Neural cell (in vitro differentiated cells): ENCODE measurements around the gene PNMA8C. TPM values are rescaled to one million over a fixed set of nuclear protein-coding genes. Genes with fewer than 3 reads are reported as not detected.
"Not testable (repeated sequence)": the region's sequence is repeated elsewhere in the genome, so short reads cannot be mapped to it uniquely, and the experiment has no call there.

Experiments used
- H2AFZ ChIP-seq: fragments of 200-600, 300-800 bp; sonication (generic), shearing (Covaris generic); 2 replicates; pipeline ENCODE4 v1.6.0; 2014; ENCODE audit warnings: low read depth, mild to moderate bottlenecking, antibody characterized with exemption, low read length, moderate library complexity
- H3F3A ChIP-seq: fragments of 200-600 bp; shearing (Covaris generic); 2 replicates; pipeline ENCODE4 v1.6.1; 2016; ENCODE audit warnings: mild to moderate bottlenecking, moderate library complexity, mixed read lengths, antibody characterized with exemption, low read length; ENCODE audit not compliant: insufficient read depth, poor library complexity, severe bottlenecking
- H3K27ac ChIP-seq: fragments of 200-600, 300-800 bp; sonication (generic), shearing (Covaris generic); 2 replicates; pipeline ENCODE4 v1.5.1; 2014; ENCODE audit warnings: mild to moderate bottlenecking, low read length, moderate library complexity
- H3K27me3 ChIP-seq: fragments of 300-800, 200-600 bp; sonication (generic), shearing (Covaris generic); 2 replicates; pipeline ENCODE4 v1.6.0; 2014; ENCODE audit warnings: mild to moderate bottlenecking, low read depth, low read length, moderate library complexity; ENCODE audit not compliant: insufficient read depth
- H3K36me3 ChIP-seq: fragments of 300-800, 200-600 bp; sonication (generic), shearing (Covaris generic); 2 replicates; pipeline ENCODE4 v1.5.1; 2014; ENCODE audit warnings: mild to moderate bottlenecking, antibody characterized with exemption, low read length, moderate library complexity; ENCODE audit not compliant: insufficient read depth
- H3K4me2 ChIP-seq: fragments of 300-800, 200-600 bp; sonication (generic), shearing (Covaris generic); 2 replicates; pipeline ENCODE4 v1.6.0; 2014; ENCODE audit warnings: mild to moderate bottlenecking, low read length
- H3K4me3 ChIP-seq: fragments of 300-800, 200-600 bp; sonication (generic), shearing (Covaris generic); 2 replicates; pipeline ENCODE4 v1.5.1; 2014; ENCODE audit warnings: mild to moderate bottlenecking, low read length, moderate library complexity
- H3K79me2 ChIP-seq: fragments of 200-600 bp; shearing (Covaris generic); replicated peaks from 2 replicates; pipeline ENCODE4 v1.6.0; 2014; ENCODE audit warnings: mild to moderate bottlenecking, low read length, moderate library complexity; ENCODE audit not compliant: insufficient read depth
- H3K9ac ChIP-seq: fragments of 300-800, 200-600 bp; sonication (generic), shearing (Covaris generic); 2 replicates; pipeline ENCODE4 v1.6.1; 2016; ENCODE audit warnings: mild to moderate bottlenecking, low read length, mixed read lengths
- H3K9me2 ChIP-seq: fragments of 200-600 bp; shearing (Covaris generic); 2 replicates; pipeline ENCODE4 v1.6.1; 2016; ENCODE audit warnings: mild to moderate bottlenecking, low read length, mixed read lengths; ENCODE audit not compliant: insufficient read depth
- H3K9me3 ChIP-seq: fragments of 200-600, 300-800 bp; sonication (generic), shearing (Covaris generic); 2 replicates; pipeline ENCODE4 v1.6.1; 2016; ENCODE audit warnings: mild to moderate bottlenecking, mixed run types, low read length, moderate library complexity, mixed read lengths
- H4K20me1 ChIP-seq: fragments of 200-600 bp; shearing (Covaris generic); 2 replicates; pipeline ENCODE4 v1.6.1; 2016; ENCODE audit warnings: mild to moderate bottlenecking, mixed run types; ENCODE audit not compliant: insufficient read depth
- EP300 ChIP-seq: fragments of 450-650 bp; conservative IDR thresholded peaks from 2 replicates; pipeline ENCODE4 v1.6.1; 2014; ENCODE audit warnings: antibody characterized with exemption, mild to moderate bottlenecking, moderate library complexity; ENCODE audit not compliant: poor library complexity, severe bottlenecking
- EZH2 ChIP-seq: fragments of 200-600, 300-800 bp; shearing (Covaris generic), sonication (generic); IDR thresholded peaks from 2 replicates; pipeline ENCODE4 v1.6.1; 2014; ENCODE audit warnings: antibody characterized with exemption, low read length, borderline replicate concordance, mild to moderate bottlenecking; ENCODE audit not compliant: insufficient read depth, poor library complexity, severe bottlenecking
- MXI1 ChIP-seq: fragments of 450-650 bp; conservative IDR thresholded peaks from 2 replicates; pipeline ENCODE4 v1.6.1; 2014; ENCODE audit warnings: antibody characterized with exemption, mild to moderate bottlenecking; ENCODE audit not compliant: poor library complexity, severe bottlenecking
- POLR2AphosphoS5 ChIP-seq: IDR thresholded peaks from 2 replicates; pipeline ENCODE4 v1.6.1; 2012
- RAD21 ChIP-seq: fragments of 450-650 bp; conservative IDR thresholded peaks from 2 replicates; pipeline ENCODE4 v1.6.1; 2014; ENCODE audit warnings: antibody characterized with exemption, mild to moderate bottlenecking, moderate library complexity
- REST ChIP-seq: IDR thresholded peaks from 2 replicates; pipeline ENCODE4 v1.6.1; 2012; ENCODE audit warnings: borderline replicate concordance
- SMC3 ChIP-seq: fragments of 450-650 bp; conservative IDR thresholded peaks from 2 replicates; pipeline ENCODE4 v1.6.1; 2014; ENCODE audit warnings: antibody characterized with exemption, mild to moderate bottlenecking, moderate library complexity; ENCODE audit not compliant: poor library complexity
- TAF1 ChIP-seq: IDR thresholded peaks from 2 replicates; pipeline ENCODE4 v1.6.1; 2012; ENCODE audit warnings: low read depth
- polyA plus RNA-seq: library from polyadenylated mRNA; depleted of rRNA; stranded (reverse); fragments of >200 nt; gene quantifications from 2 replicates; pipeline ENCODE4 v1.2.3, GENCODE V29; 2014
- TF ChIP-seq, protein P1 (sequence below): fragments of 450-650 bp; IDR thresholded peaks from 2 replicates; pipeline ENCODE4 v1.5.1; 2014; ENCODE audit warnings: antibody characterized with exemption, mild to moderate bottlenecking, moderate library complexity; ENCODE audit not compliant: poor library complexity, severe bottlenecking

PNMA8C gene
- polyA plus RNA-seq, 1 donor from 2014 or later, result 17.2 TPM

DNA sequence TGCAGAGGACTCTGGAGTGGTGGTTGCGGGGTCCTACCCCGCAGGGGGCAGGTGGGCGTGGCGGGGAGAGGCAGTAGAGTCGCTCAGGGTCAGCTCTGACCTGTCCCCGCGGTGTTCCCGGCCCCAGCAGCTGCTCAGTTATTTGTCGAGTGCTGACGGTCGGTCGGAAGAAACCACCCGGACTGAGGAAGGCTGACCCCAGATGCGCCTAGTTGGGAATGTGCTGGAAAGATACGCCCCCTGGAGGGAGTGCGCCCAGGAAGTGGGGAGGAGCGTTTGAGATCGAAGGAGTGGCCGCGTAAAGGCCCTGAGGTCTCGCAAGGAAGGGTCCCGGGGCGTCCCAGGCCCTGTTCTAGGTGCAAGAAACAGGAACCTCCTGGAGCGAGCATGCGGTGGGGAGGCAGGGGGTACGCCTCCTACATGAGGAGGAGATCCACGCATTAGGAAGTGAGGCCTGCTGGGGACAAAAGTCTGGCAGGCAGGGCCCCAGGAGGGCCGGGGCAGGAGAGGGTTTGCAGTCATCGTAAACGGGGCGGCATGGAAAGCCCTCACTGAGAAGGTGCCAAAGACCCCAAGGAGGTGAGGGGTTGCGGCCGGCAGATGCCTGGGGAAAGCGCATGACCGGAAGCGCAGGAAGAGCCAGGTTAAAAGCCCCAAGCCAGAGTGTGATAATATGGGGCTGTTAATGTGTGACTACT lies 24.5 kb downstream of the PNMA8C start:
- no peaks in the 10 kb centered on the region for H3K79me2 ChIP-seq
- TF ChIP-seq, protein P1, sequence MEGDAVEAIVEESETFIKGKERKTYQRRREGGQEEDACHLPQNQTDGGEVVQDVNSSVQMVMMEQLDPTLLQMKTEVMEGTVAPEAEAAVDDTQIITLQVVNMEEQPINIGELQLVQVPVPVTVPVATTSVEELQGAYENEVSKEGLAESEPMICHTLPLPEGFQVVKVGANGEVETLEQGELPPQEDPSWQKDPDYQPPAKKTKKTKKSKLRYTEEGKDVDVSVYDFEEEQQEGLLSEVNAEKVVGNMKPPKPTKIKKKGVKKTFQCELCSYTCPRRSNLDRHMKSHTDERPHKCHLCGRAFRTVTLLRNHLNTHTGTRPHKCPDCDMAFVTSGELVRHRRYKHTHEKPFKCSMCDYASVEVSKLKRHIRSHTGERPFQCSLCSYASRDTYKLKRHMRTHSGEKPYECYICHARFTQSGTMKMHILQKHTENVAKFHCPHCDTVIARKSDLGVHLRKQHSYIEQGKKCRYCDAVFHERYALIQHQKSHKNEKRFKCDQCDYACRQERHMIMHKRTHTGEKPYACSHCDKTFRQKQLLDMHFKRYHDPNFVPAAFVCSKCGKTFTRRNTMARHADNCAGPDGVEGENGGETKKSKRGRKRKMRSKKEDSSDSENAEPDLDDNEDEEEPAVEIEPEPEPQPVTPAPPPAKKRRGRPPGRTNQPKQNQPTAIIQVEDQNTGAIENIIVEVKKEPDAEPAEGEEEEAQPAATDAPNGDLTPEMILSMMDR, result peak; percentile 64
- TF ChIP-seq RAD21, result peak; percentile 19
- TF ChIP-seq POLR2AphosphoS5, result no peak
- TF ChIP-seq SMC3, result peak; percentile 26
- no peaks in the 10 kb centered on the region for H4K20me1 ChIP-seq
- no peak overlapping the region for H2AFZ ChIP-seq
- no peaks in the 10 kb centered on the region for H3F3A ChIP-seq
- no peaks in the 10 kb centered on the region for H3K36me3 ChIP-seq
- H3K4me2 ChIP-seq, result no peak overlapping the region
- H3K27ac ChIP-seq, result peak overlapping the region; percentile 56
- H3K9ac ChIP-seq, result peak overlapping the region; percentile 54
- H3K9me3 ChIP-seq, result no peaks in the 10 kb centered on the region
- H3K27me3 ChIP-seq, result no peaks in the 10 kb centered on the region
- no peaks in the 10 kb centered on the region for H3K9me2 ChIP-seq
- H3K4me3 ChIP-seq, result peak overlapping the region; percentile 54

DNA sequence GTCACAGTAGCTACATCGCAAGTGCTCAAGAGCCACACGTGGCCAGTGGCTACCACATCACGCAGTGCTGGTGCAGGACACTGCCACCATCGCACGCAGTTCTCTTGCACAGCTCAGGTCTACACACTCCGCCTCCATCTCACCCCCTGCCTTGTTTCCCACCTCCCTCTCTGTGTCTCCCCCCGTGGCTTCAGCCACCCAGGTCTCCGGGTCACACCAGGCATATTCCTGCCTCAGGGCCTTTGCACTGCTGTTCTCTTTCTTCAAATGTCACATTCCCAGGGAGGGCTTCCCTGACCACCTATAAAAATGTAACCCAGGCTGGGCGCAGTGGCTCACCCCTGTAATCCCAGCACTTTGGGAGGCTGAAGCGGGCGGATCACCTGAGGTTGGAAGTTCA lies 26.0 kb downstream of the PNMA8C start:
- Histone ChIP-seq H3K9me3 (no peaks in the 10 kb centered on the region), H3K4me3 (no peak overlapping the region), H3F3A (no peaks in the 10 kb centered on the region), H3K79me2 (no peaks in the 10 kb centered on the region), H3K27ac (no peak overlapping the region), H3K9me2 (no peaks in the 10 kb centered on the region), H4K20me1 (no peaks in the 10 kb centered on the region), H3K4me2 (no peak overlapping the region), H3K9ac (no peak overlapping the region), H2AFZ (no peak overlapping the region), H3K36me3 (no peaks in the 10 kb centered on the region), H3K27me3 (no peaks in the 10 kb centered on the region)
- TF ChIP-seq SMC3, result no peak
- TF ChIP-seq EP300, result no peak
- TF ChIP-seq, protein P1, result no peak
- no peak for TF ChIP-seq RAD21
- TF ChIP-seq REST, result no peak
- no peak for TF ChIP-seq POLR2AphosphoS5
- no peak for TF ChIP-seq TAF1
- TF ChIP-seq MXI1, result no peak
- no peak for TF ChIP-seq EZH2

DNA sequence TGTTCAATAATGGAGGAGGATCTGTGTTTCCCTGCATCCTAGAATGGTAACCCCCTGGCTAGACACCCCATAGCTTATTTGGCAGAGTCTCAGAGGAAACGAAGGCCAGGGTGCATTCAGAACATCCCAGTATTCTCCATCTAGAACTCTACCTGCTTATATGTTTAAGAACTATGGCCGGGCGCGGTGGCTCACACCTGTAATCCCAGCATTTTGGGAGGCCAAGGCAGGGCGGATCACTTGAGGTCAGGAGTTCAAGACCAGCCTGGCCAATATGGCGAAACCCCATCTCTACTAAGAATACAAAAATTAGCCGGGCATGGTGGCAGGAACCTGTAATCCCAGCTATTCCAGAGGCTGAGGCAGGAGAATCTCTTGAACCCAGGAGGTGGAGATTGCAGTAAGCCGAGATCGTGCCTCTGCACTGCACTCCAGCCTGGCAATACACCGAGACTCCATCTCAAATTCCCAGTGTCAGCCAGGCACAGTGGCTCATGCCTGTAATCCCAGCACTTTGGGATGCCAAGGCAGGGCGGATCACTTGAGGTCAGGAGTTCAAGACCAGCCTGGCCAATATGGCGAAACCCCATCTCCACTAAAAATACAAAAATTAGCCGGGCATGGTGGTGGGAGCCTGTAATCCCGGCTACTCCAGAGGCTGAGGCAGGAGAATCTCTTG lies 30.8 kb downstream of the PNMA8C start:
- not testable (repeated sequence) for H3F3A ChIP-seq, H3K9ac ChIP-seq, H3K27me3 ChIP-seq, H3K9me2 ChIP-seq, H3K79me2 ChIP-seq, H4K20me1 ChIP-seq, H3K27ac ChIP-seq, H3K4me2 ChIP-seq, H2AFZ ChIP-seq, H3K36me3 ChIP-seq, H3K4me3 ChIP-seq, H3K9me3 ChIP-seq
